Measurements from ENCODE around the gene CHIC2.
"Not testable (repeated sequence)": the region's sequence is repeated elsewhere in the genome, so short reads cannot be mapped to it uniquely, and the experiment has no call there.

The CHIC2 gene

GRCh38 chr4:54064317-54065111, at the start of gene CHIC2:
CHIC2 (minus strand) TSS chr4:54064605; CDS start chr4:54064300, 305 bp downstream.
- Histone ChIP-seq H3K9ac (ENCODE audit: low read depth, low read length) (peak within 1 kb of the TSS; percentile 97), H4K20me1 (ENCODE audit: insufficient read depth, low read length) (peaks cover 26% of the 10 kb centered on the region; the same call in 1 of the 2 replicates), H2AFZ (ENCODE audit: low read depth, low read length) (peak within 1 kb of the TSS; percentile 99), H3K4me2 (ENCODE audit: insufficient read depth, low read length) (peak within 1 kb of the TSS; percentile 81), H3K9me3 (ENCODE audit: insufficient read depth, low read length, severe bottlenecking) (no peaks in the 10 kb centered on the region), H3K27ac (ENCODE audit: low read length) (peak within 1 kb of the TSS; percentile 93), H3K4me3 (ENCODE audit: low read depth in 1 of 2, low read length in 2 of 2) (peak within 1 kb of the TSS; percentile 99), H3K79me2 (ENCODE audit: insufficient read depth, low read length) (peaks cover 51% of the 10 kb centered on the region), H3K27me3 (ENCODE audit: insufficient read depth, low read length, poor library complexity) (no peaks in the 10 kb centered on the region), H3K36me3 (ENCODE audit: insufficient read depth, low read length) (peaks cover 7% of the 10 kb centered on the region; the same call in 1 of the 2 replicates), H3K4me1 (ENCODE audit: insufficient read depth, low read length) (peaks cover 52% of the 10 kb centered on the region)
- ATAC-seq (ENCODE audit: insufficient read depth, low read depth) (peak; percentile 95), DNase-seq (peak; percentile 96)
- TF ChIP-seq, protein P1, sequence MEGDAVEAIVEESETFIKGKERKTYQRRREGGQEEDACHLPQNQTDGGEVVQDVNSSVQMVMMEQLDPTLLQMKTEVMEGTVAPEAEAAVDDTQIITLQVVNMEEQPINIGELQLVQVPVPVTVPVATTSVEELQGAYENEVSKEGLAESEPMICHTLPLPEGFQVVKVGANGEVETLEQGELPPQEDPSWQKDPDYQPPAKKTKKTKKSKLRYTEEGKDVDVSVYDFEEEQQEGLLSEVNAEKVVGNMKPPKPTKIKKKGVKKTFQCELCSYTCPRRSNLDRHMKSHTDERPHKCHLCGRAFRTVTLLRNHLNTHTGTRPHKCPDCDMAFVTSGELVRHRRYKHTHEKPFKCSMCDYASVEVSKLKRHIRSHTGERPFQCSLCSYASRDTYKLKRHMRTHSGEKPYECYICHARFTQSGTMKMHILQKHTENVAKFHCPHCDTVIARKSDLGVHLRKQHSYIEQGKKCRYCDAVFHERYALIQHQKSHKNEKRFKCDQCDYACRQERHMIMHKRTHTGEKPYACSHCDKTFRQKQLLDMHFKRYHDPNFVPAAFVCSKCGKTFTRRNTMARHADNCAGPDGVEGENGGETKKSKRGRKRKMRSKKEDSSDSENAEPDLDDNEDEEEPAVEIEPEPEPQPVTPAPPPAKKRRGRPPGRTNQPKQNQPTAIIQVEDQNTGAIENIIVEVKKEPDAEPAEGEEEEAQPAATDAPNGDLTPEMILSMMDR (IDR thresholded peaks at IDR 0.05; ENCODE audit: borderline replicate concordance, extremely low read depth, low read length, poor library complexity, severe bottlenecking): no peak
- TF ChIP-seq EZH2 (IDR thresholded peaks at IDR 0.05; ENCODE audit: borderline replicate concordance, low read depth, low read length, severe bottlenecking): no peak

DNA sequence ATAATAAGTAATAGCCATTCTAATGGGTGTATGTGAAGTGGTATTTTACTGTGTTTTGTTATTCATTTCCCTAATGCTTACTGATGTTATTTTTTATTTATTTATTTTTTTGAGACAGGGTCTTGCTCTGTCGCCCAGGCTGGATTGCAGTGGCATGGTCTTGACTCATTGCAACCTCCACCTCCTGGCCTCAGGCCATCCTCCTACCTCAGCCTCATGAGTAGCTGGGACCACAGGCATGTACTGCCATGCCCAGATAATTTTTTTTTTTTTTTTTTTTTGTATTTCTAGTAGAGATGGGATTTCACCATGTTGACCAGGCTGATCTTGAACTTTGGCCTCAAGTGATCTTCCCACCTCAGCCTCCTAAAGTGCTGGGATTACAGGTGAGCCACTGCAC, 48.8 kb upstream of the CHIC2 start:
- H2AFZ ChIP-seq (ENCODE audit: low read depth, low read length); H4K20me1 ChIP-seq (ENCODE audit: insufficient read depth, low read length); H3K4me3 ChIP-seq (ENCODE audit: low read depth in 1 of 2, low read length in 2 of 2); DNase-seq; H3K4me2 ChIP-seq (ENCODE audit: insufficient read depth, low read length); H3K79me2 ChIP-seq (ENCODE audit: insufficient read depth, low read length); H3K27me3 ChIP-seq (ENCODE audit: insufficient read depth, low read length, poor library complexity); H3K9me3 ChIP-seq (ENCODE audit: insufficient read depth, low read length, severe bottlenecking); H3K36me3 ChIP-seq (ENCODE audit: insufficient read depth, low read length); ATAC-seq (ENCODE audit: insufficient read depth, low read depth); H3K9ac ChIP-seq (ENCODE audit: low read depth, low read length); H3K27ac ChIP-seq (ENCODE audit: low read length); H3K4me1 ChIP-seq (ENCODE audit: insufficient read depth, low read length): not testable (repeated sequence)

DNA sequence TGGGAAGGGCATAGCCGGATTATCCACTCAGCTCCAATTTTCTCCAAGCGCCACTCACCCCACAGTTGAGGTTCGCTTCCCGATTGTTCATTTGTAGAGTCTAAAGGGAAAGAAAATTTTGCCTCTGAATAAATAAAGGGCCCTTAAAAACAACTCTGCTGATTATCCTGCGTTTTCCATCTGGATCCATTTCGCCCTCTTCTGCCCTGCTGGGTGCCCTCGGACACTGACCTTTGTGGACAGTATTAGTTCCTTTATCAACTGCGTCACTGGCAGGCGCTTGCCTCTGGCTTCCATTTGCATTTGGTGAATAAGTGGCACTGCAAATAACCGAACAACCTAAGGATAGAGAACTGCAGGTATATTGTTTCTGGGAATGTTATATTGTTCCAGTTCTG, 45.6 kb upstream of the CHIC2 start:
- H3K9me3 ChIP-seq (ENCODE audit: insufficient read depth, low read length, severe bottlenecking): no peaks in the 10 kb centered on the region
- DNase-seq (no peak), ATAC-seq (ENCODE audit: insufficient read depth, low read depth) (no peak)
- no peaks in the 10 kb centered on the region for H4K20me1 ChIP-seq (ENCODE audit: insufficient read depth, low read length)
- H3K4me3 ChIP-seq (ENCODE audit: low read depth in 1 of 2, low read length in 2 of 2): no peak overlapping the region
- no peak overlapping the region for H2AFZ ChIP-seq (ENCODE audit: low read depth, low read length)
- H3K4me2 ChIP-seq (ENCODE audit: insufficient read depth, low read length): no peak overlapping the region
- TF ChIP-seq, protein P1 (IDR thresholded peaks at IDR 0.05; ENCODE audit: borderline replicate concordance, extremely low read depth, low read length, poor library complexity, severe bottlenecking): no peak
- no peak for TF ChIP-seq EZH2 (IDR thresholded peaks at IDR 0.05; ENCODE audit: borderline replicate concordance, low read depth, low read length, severe bottlenecking)
- H3K4me1 ChIP-seq (ENCODE audit: insufficient read depth, low read length): no peaks in the 10 kb centered on the region; the same call in 1 of the 2 replicates
- no peaks in the 10 kb centered on the region for H3K79me2 ChIP-seq (ENCODE audit: insufficient read depth, low read length)
- no peak overlapping the region for H3K9ac ChIP-seq (ENCODE audit: low read depth, low read length)
- H3K27me3 ChIP-seq (ENCODE audit: insufficient read depth, low read length, poor library complexity): no peaks in the 10 kb centered on the region
- H3K27ac ChIP-seq (ENCODE audit: low read length): no peak overlapping the region
- H3K36me3 ChIP-seq (ENCODE audit: insufficient read depth, low read length): no peaks in the 10 kb centered on the region

GRCh38 chr4:54109241-54110018, 45.0 kb upstream of the CHIC2 start:
- DNase-seq (no peak), ATAC-seq (ENCODE audit: insufficient read depth, low read depth) (no peak)
- Histone ChIP-seq H2AFZ (ENCODE audit: low read depth, low read length) (no peak overlapping the region), H3K9me3 (ENCODE audit: insufficient read depth, low read length, severe bottlenecking) (no peaks in the 10 kb centered on the region), H3K79me2 (ENCODE audit: insufficient read depth, low read length) (no peaks in the 10 kb centered on the region), H3K36me3 (ENCODE audit: insufficient read depth, low read length) (no peaks in the 10 kb centered on the region), H3K27me3 (ENCODE audit: insufficient read depth, low read length, poor library complexity) (no peaks in the 10 kb centered on the region), H4K20me1 (ENCODE audit: insufficient read depth, low read length) (no peaks in the 10 kb centered on the region), H3K4me1 (ENCODE audit: insufficient read depth, low read length) (no peaks in the 10 kb centered on the region; the same call in 1 of the 2 replicates), H3K9ac (ENCODE audit: low read depth, low read length) (no peak overlapping the region), H3K4me2 (ENCODE audit: insufficient read depth, low read length) (no peak overlapping the region), H3K4me3 (ENCODE audit: low read depth in 1 of 2, low read length in 2 of 2) (no peak overlapping the region), H3K27ac (ENCODE audit: low read length) (no peak overlapping the region)
- TF ChIP-seq, protein P1 (IDR thresholded peaks at IDR 0.05; ENCODE audit: borderline replicate concordance, extremely low read depth, low read length, poor library complexity, severe bottlenecking): no peak
- TF ChIP-seq EZH2 (IDR thresholded peaks at IDR 0.05; ENCODE audit: borderline replicate concordance, low read depth, low read length, severe bottlenecking): no peak
